Measurements from ENCODE around the gene MRAP.
"Not testable (repeated sequence)": the region's sequence is repeated elsewhere in the genome, so short reads cannot be mapped to it uniquely, and the experiment has no call there.

Gene MRAP

DNA sequence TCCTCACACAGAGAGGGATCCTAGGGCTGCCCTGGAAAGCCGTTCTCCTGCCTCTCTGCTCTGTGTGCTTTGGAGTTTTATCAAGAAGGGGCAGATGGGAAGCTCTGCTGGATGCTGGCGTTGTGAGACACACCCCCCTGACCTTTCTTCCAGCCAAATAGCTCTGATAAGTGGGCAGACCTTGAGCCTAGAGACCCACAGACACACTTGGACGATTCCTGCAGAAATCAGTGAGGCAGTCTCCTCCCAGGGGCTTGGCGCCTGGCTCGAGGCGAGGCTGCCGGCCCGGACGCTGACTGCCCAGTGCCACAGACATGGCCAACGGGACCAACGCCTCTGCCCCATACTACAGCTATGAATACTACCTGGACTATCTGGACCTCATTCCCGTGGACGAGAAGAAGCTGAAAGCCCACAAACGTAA lies at the start of gene MRAP:
TSS of gene MRAP (plus strand) at position 198 of the 424 bp plus-strand sequence. CDS start at position 315, 117 bp downstream.
- DNase-seq (ENCODE audit: low read depth): no peak

DNA sequence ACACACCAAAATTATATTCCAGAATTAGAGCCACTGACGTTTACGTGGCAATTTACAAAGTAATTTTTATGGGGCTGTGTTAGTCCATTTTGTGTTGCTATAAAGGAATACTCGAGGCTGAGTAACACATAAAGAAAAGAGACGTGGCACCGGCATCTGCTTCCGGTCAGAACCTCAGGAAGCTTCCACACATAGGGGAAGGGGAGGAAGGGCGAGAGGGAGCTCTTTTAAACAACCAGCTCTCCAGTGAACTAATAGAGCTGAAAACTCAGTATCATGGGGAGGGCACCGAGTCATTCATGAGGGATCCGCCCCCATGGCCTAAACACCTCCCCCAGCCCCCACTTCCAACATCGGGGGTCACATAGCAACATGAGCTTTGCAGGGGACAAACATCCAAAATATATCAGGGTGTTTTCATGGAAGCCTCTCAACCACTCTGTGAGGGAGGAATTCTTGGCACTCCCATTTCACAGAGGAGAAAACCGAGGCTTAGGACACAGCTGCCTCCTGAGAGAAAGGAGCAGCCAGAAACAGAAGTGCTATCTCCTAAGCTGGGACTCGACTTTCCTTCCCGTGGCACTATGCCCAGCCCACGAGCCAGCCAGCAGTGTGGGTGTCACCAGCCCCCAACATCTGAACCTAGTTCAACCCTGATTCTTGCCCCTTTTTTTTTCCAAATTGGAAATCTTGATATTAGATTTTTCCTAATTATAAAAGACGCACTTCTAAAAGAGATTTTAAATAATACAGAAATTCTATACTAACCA lies 49.0 kb upstream of the MRAP start:
- DNase-seq (ENCODE audit: low read depth): no peak

DNA sequence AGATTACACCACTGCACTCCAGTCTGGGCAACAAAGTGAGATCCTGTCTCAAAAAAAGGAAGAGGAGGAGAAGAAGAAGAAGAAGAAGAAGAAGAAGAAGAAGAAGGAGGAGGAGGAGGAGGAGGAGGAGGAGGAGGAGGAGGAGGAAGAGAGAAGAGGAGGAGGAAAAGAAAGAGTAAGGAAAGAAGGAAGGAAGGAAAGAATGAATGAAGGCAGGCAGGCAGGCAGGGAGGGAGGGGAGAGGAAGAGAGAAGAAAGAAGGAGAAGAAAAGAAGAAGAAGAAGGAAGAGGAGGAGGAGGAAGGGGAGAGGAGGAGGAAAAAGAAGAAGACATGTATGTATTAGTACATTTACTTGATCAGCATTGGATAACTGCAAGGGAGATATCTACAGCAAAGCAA lies 46.5 kb upstream of the MRAP start:
- no peak for DNase-seq (ENCODE audit: low read depth)

DNA sequence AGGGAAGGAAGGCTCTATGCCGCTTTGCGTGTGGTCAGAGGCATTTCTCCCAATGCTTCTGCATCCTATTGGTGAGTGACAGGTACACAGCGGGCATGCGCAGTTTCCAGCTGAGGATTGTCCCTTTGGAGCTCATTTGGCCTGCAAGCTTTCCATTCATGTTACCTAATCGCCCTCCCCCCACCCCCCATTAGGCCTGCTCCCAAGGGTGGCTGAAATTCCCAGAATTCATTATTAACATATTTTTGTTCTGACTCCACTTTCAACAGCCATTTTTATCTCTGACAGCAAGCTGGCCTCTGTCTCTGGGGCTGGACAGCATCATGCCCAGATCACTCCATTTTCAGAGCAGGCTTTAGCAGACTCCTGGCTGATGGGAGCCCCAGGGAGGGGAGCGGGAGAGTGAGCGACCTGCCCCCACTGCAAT lies 45.4 kb upstream of the MRAP start:
- no peak for DNase-seq (ENCODE audit: low read depth)

DNA sequence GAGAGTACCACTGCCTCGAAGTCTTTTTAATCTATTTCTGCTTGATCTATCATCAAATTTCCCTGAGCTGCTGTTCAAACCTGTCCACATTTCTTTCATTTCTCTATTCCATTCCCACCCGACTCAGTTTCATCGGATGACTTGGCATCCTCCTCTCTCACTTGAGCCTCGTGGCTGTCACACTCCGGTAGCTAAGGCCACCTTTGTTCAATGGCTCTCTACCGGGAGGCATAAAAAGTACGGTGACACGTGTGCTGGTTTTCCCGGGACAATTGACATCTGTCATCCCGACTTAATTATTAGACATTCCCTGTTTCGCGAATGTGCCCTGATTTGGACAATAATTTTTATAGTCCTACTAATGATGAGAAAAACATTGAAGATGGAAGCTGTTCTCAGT lies 42.4 kb upstream of the MRAP start:
- no peak for DNase-seq (ENCODE audit: low read depth)

DNA sequence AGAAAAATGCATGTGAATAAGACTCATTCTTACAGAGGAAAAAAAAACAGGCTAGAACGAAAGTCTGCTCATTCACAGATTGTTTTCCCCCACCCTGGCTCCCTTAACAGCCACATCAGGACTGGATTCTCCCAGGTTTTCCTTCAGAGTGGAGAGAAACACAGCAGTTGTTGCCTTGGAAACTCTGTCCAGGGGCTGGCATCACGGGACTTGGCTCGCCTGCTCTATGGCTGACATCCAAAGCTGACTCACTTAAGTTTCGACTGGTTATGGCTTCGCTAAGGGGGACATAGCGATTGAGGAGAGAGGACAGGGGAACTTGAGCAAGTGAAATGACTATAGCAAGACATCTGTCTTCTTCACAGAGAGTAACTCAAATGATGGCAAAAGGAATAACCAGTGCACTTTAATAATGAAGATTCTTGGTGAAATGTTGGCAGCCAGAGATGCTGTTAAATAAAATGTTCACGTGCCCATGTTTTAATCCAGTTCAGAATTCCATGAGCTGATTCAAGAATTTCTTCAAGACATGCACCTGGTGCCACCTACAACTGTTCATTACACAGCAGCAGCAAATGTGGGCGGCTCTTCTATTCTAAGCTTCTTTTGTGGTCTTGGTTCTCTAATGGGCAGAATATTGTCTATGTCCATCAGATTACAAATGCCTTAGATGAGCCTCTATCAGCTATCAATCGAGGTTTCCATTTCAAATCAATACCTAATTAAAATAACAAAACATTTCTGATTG lies 41.6 kb upstream of the MRAP start:
- no peak for DNase-seq (ENCODE audit: low read depth)

DNA sequence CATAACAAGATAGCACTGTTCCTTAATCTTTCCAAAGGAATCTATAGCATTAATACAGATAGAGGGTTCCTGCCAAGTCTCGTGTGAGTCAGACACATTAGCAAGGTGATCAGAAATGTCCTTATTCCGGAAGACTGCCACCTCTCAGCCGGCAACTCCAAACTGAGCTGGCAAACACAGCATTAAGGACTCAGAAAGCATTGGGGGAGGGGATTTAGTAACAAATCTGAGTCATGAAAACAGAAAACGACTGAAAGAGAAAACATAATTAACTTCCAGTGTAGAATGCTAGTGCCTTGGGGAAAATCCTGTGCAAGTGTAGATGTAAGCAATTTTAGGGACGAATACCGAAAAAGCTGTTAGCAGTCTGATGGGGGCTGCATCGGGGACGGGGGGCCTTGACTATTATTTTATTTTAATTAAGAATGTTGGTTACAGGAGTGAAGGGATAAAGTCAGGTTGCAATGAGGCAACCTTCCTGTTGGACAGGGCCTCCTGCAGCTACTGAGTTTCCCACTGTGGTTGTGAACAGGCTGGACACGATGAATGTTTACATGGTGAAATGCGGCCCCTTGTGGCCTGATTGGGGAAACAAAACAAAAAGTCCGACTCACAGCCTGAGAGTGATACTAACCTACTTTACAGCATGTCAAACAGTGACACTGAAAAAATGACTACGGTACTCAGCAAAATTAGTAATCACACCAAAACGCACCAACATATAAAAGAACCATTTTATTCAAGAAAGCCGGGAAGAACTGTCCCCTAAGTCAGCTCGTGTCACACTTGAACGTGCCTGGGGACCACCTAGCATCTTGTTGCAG lies 40.5 kb upstream of the MRAP start:
- DNase-seq (ENCODE audit: low read depth): no peak

DNA sequence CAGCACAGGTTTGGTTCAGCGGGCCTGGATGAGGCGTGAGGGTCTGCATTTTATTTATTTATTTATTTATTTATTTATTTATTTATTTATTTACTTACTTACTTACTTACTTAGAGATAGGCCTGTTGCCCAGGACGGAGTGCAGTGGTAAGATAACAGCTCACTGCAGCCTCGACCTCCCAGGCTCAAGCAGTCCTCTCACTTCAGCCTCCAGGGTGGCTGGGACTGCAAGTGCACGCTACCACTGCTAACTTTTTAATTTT lies 39.9 kb upstream of the MRAP start:
- not testable (repeated sequence) for DNase-seq (ENCODE audit: low read depth)

DNA sequence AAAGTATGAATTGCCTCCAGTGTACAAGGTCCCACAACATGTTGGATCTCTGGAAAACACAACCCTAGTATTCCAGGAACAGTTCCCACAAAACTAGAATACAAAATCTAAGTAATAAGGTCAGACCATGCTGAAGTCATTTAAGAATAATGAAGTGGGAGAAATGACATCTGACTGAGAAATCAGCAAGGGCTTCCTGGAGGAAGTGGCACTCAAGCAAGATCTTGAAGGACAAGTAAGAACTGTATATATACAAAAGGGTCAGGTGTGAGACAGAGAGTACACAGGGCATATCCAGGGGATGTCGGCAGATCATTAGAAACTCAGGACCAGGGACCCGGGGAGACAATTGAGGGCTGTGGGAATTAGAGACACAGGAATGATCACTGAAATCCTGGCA lies 38.5 kb upstream of the MRAP start:
- DNase-seq (ENCODE audit: low read depth): no peak

DNA sequence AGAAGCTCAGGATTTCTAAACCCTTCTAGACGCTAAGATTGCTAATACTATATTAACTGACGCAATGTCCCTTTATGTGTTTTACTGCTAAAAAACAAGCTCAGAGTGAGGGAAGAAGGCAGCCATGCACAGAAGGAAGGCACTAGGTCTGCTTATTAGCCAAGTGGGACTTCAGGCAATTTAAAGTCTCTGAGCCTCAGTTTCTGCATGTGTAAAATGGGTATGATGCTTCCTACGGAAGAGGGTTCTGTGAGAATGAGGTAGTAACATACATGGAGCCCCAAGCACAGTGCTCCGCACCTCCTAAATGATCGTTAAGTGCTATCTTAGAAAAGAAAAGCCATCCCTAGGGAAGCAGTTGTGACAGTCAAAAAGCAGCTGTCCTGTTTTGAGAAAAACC lies 36.7 kb upstream of the MRAP start:
- no peak for DNase-seq (ENCODE audit: low read depth)

DNA sequence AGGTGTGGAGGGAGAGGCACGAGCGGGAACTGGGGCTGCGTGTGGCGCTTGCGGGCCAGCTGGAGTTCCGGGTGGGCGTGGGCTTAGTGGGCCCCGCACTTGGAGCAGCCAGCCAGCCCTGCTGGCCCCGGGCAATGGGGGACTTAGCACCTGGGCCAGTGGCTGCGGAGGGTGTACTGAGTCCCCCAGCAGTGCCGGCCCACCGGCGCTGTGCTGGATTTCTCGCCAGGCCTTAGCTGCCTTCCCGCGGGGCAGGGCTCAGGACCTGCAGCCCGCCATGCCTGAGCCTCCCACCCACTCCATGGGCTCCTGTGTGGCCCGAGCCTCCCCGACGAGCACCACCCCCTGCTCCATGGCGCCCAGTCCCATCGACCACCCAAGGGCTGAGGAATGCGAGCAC lies 33.3 kb upstream of the MRAP start:
- DNase-seq (ENCODE audit: low read depth): not testable (repeated sequence)

DNA sequence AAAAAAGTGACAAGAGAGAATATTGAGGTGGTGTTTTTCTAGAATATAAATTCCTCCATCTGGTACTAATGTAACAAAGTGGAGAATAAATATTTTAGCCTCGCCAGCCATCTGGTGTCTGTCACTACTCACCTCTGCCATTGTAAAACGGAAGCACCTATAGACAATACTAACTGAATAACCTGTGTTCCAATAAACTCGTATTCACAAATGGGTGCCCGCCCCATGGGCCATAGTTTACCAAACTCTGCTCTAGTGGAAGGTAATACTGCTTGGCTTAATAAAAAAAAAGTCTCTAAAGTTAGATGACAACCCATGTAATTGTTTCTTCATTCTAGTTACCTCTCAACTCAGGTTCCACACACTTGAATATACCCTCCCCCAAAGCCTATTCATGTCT lies 27.9 kb upstream of the MRAP start:
- DNase-seq (ENCODE audit: low read depth): no peak

DNA sequence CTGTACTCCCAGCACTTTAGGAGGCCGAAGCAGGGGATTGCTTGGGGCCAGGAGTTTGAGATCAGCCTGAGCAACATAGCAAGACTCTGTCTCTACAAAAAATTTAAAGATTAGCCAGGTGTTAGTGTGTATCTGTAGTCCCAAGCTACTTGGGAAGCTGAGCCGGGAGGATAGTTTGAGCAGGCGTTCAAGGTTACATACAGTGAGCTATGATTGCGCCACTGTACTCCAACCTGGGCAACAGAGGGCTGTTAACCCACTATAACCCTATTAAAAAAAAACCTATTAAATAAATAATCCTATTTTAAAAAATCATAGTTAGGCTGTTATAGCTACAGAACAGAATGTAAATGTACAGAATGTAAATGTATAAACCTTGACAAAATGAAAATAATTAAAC lies 22.0 kb upstream of the MRAP start:
- no peak for DNase-seq (ENCODE audit: low read depth)

DNA sequence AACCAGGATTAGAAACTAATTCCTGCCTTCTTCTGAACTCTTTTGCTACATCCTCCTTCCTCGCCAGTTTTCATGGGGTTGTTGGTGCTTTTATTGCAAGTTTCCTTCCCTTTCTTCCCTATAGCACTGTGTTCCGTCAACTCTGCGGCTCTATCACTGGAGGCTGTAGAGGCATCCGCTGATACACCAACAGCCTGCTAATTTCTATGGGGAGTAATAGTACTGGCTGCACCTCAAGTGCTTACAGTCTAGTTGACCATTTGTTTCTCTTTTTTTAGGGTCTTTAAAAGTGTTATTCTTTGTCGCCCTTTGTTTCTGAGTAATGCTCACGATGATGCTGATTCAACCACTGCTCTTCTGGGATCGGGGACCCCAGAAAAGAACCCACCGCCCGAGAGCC lies 20.6 kb upstream of the MRAP start:
- DNase-seq (ENCODE audit: low read depth): no peak

DNA sequence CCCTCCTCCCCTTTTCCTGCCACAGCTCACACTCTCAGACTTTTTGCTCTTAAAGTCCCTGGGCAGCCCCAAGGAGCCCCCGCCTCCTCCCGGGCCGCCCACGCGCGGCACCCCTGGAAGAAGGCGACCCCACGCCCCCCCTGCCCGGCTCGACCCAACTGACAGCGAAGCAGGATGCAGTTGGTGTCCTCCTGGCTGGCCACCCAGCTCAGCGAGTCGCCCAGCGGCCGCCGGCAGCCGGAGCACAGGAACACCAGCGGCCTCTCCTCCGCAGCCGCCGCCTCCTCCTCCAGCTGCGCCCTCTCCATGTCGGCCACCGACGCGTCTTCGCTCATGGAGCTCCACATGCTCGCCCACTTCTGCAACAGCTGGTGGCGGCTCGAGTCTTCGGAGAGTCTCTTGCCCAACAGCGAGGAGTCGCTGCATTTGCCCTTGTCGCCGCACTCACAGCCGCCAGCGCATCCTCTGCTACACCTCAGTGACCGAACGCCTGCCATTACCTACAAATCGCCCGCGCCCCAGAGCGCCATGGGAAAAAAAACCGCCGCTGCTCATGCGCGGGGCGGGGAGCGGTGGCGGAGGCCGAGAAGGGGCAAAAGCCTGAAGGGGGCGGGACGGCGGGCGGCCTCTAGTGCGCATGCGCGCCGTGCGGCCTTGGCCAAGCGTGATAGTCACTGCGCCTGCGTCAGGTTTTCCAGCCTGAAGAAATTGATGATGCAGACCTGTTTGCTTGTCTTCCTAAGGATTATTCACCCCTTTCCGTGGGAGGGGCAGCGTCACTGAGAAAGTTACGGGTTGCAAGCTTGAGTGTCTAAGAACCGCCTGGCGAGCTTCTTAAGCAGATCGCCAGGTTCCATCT lies 19.9 kb upstream of the MRAP start, which contains the start of gene MIS18A:
TSS of gene MIS18A (minus strand) at position 532 of the 859 bp plus-strand sequence. CDS start at position 497, 35 bp downstream.
- DNase-seq (ENCODE audit: low read depth): peak; percentile 83

DNA sequence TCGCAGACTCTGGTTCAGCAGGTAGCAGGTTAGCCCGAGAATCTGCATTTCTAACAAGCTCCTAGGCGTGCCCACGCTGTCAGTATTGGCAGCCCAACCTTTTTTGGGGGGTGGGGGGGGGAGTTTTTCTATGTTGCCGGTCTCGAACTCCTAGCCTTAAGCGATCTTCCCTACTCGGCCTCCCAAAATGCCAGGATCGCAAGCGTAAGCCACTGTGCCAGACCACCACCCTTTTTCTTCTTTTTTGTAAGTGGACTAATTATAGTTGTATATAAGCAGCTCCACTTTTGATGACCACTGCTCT lies 19.3 kb upstream of the MRAP start:
- no peak for DNase-seq (ENCODE audit: low read depth)

DNA sequence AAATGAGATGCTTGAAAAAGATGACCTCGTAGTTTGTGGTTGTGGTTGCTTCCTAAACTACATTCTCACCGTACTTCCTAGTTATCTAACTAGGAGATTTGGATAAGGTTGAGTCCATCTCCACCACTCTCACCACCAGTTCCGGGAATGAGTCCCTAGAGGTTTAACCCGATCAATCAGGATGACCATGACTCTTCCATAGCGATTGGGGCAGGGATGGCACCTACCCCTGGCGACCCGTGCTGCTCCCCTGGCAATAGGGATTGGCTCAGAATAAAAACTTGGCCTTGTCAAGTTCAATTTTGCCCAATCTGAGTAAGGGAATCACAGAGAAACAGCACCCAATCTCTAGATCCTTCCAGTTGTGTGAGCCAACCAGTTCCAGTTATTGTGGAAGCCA lies 17.1 kb upstream of the MRAP start:
- DNase-seq (ENCODE audit: low read depth): no peak

DNA sequence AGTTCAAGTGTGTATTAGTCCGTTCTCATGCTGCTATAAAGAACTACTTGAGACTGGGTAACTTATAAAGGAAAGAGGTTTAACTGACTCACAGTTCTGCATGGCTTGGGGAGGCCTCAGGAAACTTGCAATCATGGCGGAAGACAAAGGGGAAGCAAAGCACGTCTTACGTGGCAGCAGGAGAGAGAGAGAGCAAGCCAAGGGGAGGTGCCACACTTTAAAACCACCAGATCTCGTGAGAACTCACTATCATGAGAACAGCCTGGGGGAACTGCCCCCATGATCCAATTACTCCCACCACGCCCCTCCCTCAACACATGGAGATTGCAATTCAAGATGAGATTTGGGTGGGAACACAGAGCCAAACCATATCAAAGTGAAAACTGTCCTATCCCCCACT lies 15.7 kb upstream of the MRAP start:
- no peak for DNase-seq (ENCODE audit: low read depth)

DNA sequence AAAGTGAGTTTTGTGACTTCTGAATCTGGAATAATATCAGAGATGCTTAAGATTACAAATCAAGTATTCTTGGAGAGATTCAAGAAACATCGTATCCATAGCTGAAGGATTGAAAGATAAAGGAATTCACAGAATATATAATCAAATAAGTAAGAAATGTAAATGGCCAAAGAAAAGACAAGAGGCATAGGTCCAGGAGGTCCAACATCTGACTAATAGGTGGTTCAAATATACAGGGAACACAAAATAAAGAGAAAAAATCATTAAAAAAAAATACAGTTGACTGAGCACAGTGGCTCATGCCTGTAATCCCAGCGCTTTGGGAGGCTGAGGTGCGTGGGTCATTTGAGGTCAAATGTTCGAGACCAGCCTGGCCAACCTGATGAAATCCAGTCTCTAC lies 13.2 kb upstream of the MRAP start:
- no peak for DNase-seq (ENCODE audit: low read depth)

DNA sequence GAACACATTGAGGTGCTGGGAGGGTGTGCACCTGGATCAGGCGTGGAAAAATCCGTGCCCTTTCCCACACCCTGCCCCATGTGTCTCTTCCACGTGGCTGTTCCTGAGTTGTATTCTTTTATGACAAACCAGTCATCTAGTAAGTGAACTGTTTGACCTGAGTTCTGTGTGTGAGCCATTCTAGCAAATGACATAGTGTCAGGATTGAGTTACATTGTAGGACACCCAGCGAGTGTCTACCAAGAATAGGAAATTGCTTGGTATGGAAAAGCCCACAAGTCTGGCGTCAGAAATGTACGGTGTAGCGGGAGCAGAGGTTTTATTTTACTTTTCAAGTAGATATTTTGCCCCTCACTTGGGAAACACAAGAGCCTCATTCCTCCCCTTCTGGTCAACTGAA lies 1.2 kb upstream of the MRAP start:
- DNase-seq (ENCODE audit: low read depth): no peak

DNA sequence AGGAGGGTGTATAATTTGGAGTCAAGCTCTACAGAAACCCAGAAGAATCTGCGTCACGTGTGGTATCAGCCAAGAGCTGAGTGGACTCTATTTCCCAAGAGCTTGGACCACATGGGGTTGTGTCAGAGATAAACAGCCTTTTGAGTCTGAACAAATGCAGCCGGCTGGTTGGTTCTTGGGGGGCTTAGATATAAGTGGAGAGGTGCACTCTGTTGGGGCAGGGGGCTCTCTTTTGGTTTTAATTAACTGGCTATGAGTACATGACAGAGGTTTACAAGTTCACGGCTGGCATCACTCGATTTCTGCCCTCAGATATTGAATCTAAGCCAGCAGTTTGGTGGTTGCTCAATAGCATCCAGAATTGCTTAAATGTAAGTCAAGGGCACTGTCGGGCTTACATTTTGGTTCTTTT lies 501 bp upstream of the MRAP start:
- no peak for DNase-seq (ENCODE audit: low read depth)

DNA sequence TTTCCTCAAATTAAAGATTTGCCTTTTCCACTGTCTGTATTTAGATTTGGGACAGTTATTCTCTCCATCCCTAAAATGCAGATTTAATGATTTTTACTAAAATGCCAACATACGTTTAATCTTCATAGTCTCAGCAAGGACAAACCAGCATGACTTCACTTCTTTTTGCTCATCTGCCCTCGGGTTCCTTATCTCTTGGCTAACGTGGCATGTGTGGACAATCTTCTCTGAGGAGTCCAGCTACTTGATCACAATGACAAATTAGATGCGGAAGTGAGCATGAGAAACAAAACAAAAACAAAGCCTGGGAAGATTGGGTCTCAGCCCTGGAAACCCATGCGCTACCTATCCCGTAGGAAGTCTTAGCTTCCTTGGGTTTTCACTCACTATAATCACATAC lies 1.0 kb downstream of the MRAP start:
- DNase-seq (ENCODE audit: low read depth): no peak

All from HS-27A (cell line).